Measurements from ENCODE around the gene CXCR4. TPM values are rescaled to one million over a fixed set of nuclear protein-coding genes. Genes with fewer than 3 reads are reported as not detected.

The CXCR4 gene
- total RNA-seq, 1 experiment from 2014 or later = 4.5 TPM

- no peak for DNase-seq (ENCODE audit: low read depth, low spot score)
- in situ Hi-C loops (cut with HindIII; ENCODE audit: low pct_unique_long_range_greater_than_20kb, low sequenced_read_pairs) = no loop called here
Measured at GRCh38 chr2:136133586-136133985, 15.6 kb upstream of the CXCR4 start.

- in situ Hi-C loops (cut with HindIII; ENCODE audit: low pct_unique_long_range_greater_than_20kb, low sequenced_read_pairs) = no loop called here
Measured at GRCh38 chr2:136133176-136133575, 15.2 kb upstream of the CXCR4 start.

GRCh38 chr2:136132825-136133155, 14.8 kb upstream of the CXCR4 start:
- in situ Hi-C loops (cut with HindIII; ENCODE audit: low pct_unique_long_range_greater_than_20kb, low sequenced_read_pairs) = no loop called here
- DNase-seq (ENCODE audit: low read depth, low spot score) = no peak

More at GRCh38 chr2:136133176-136133575, 15.2 kb upstream of the CXCR4 start:
- DNase-seq (ENCODE audit: low read depth, low spot score) = no peak

- in situ Hi-C loops (cut with HindIII; ENCODE audit: low pct_unique_long_range_greater_than_20kb, low sequenced_read_pairs) = no loop called here
Measured at GRCh38 chr2:136131961-136132824, 14.2 kb upstream of the CXCR4 start.

GRCh38 chr2:136131484-136131960, 13.6 kb upstream of the CXCR4 start:
- in situ Hi-C loops (cut with HindIII; ENCODE audit: low pct_unique_long_range_greater_than_20kb, low sequenced_read_pairs) = no loop called here
- DNase-seq (ENCODE audit: low read depth, low spot score) = no peak

More at GRCh38 chr2:136131961-136132824, 14.2 kb upstream of the CXCR4 start:
- DNase-seq (ENCODE audit: low read depth, low spot score) = no peak

GRCh38 chr2:136130511-136130910, 12.6 kb upstream of the CXCR4 start:
- in situ Hi-C loops (cut with HindIII; ENCODE audit: low pct_unique_long_range_greater_than_20kb, low sequenced_read_pairs) = no loop called here
- no peak for DNase-seq (ENCODE audit: low read depth, low spot score)

- in situ Hi-C loops (cut with HindIII; ENCODE audit: low pct_unique_long_range_greater_than_20kb, low sequenced_read_pairs) = no loop called here
- DNase-seq (ENCODE audit: low read depth, low spot score) = no peak
Measured at GRCh38 chr2:136130045-136130444, 12.1 kb upstream of the CXCR4 start.

GRCh38 chr2:136129601-136130000, 11.7 kb upstream of the CXCR4 start:
- DNase-seq (ENCODE audit: low read depth, low spot score) = no peak
- in situ Hi-C loops (cut with HindIII; ENCODE audit: low pct_unique_long_range_greater_than_20kb, low sequenced_read_pairs) = no loop called here

- DNase-seq (ENCODE audit: low read depth, low spot score) = no peak
- in situ Hi-C loops (cut with HindIII; ENCODE audit: low pct_unique_long_range_greater_than_20kb, low sequenced_read_pairs) = no loop called here
Measured at GRCh38 chr2:136128905-136129304, 11.0 kb upstream of the CXCR4 start.

GRCh38 chr2:136128366-136128765, 10.4 kb upstream of the CXCR4 start:
- in situ Hi-C loops (cut with HindIII; ENCODE audit: low pct_unique_long_range_greater_than_20kb, low sequenced_read_pairs) = no loop called here
- DNase-seq (ENCODE audit: low read depth, low spot score) = no peak

GRCh38 chr2:136127356-136127755, 9.4 kb upstream of the CXCR4 start:
- no peak for DNase-seq (ENCODE audit: low read depth, low spot score)
- in situ Hi-C loops (cut with HindIII; ENCODE audit: low pct_unique_long_range_greater_than_20kb, low sequenced_read_pairs) = no loop called here

GRCh38 chr2:136126421-136126926, 8.5 kb upstream of the CXCR4 start:
- in situ Hi-C loops (cut with HindIII; ENCODE audit: low pct_unique_long_range_greater_than_20kb, low sequenced_read_pairs) = no loop called here

GRCh38 chr2:136126021-136126420, 8.1 kb upstream of the CXCR4 start:
- DNase-seq (ENCODE audit: low read depth, low spot score) = no peak
- in situ Hi-C loops (cut with HindIII; ENCODE audit: low pct_unique_long_range_greater_than_20kb, low sequenced_read_pairs) = no loop called here

More at GRCh38 chr2:136126421-136126926, 8.5 kb upstream of the CXCR4 start:
- no peak for DNase-seq (ENCODE audit: low read depth, low spot score)

GRCh38 chr2:136125236-136125635, 7.3 kb upstream of the CXCR4 start:
- in situ Hi-C loops (cut with HindIII; ENCODE audit: low pct_unique_long_range_greater_than_20kb, low sequenced_read_pairs) = no loop called here
- peak; percentile 17 for DNase-seq (ENCODE audit: low read depth, low spot score)

GRCh38 chr2:136124805-136125204, 6.9 kb upstream of the CXCR4 start:
- DNase-seq (ENCODE audit: low read depth, low spot score) = no peak

GRCh38 chr2:136122661-136123060, 4.7 kb upstream of the CXCR4 start:
- DNase-seq (ENCODE audit: low read depth, low spot score) = no peak
- in situ Hi-C loops (cut with HindIII; ENCODE audit: low pct_unique_long_range_greater_than_20kb, low sequenced_read_pairs) = no loop called here

More at GRCh38 chr2:136124805-136125204, 6.9 kb upstream of the CXCR4 start:
- in situ Hi-C loops (cut with HindIII; ENCODE audit: low pct_unique_long_range_greater_than_20kb, low sequenced_read_pairs) = no loop called here

GRCh38 chr2:136121204-136121910, 3.4 kb upstream of the CXCR4 start:
- DNase-seq (ENCODE audit: low read depth, low spot score) = no peak
- in situ Hi-C loops (cut with HindIII; ENCODE audit: low pct_unique_long_range_greater_than_20kb, low sequenced_read_pairs) = no loop called here

Data from SK-MEL-5 (cell line).